ENCODE data around the gene ULK1. TPM values are rescaled to one million over a fixed set of nuclear protein-coding genes. Genes with fewer than 3 reads are reported as not detected.

Gene ULK1
- polyA plus RNA-seq, 1 donor: 27.3 TPM

- Histone ChIP-seq H3K27ac (ENCODE audit: low read length) (no peak overlapping the region), H3K4me1 (ENCODE audit: control insufficient read depth, insufficient read depth, low read length) (no peaks in the 10 kb centered on the region), H3K4me3 (ENCODE audit: low read length) (no peak overlapping the region), H3K36me3 (ENCODE audit: control insufficient read depth, insufficient read depth, low read length) (peaks cover 58% of the 10 kb centered on the region), H3K9me3 (ENCODE audit: control insufficient read depth, low read depth, low read length) (no peaks in the 10 kb centered on the region), H3K27me3 (ENCODE audit: control insufficient read depth, insufficient read depth, low read length) (no peaks in the 10 kb centered on the region)
- no peak for DNase-seq
- WGBS (ENCODE audit: insufficient coverage, low lambda C conversion rate): no CpG with 5 or more reads among the region's 61 CpGs
Measured at GRCh38 chr12:131909081-131909751, 14.8 kb downstream of the ULK1 start.

- peaks cover 64% of the 10 kb centered on the region for H3K36me3 ChIP-seq (ENCODE audit: control insufficient read depth, insufficient read depth, low read length)
- no peak overlapping the region for H3K4me3 ChIP-seq (ENCODE audit: low read length)
- no peaks in the 10 kb centered on the region for H3K4me1 ChIP-seq (ENCODE audit: control insufficient read depth, insufficient read depth, low read length)
- DNase-seq: no peak
- H3K27ac ChIP-seq (ENCODE audit: low read length): no peak overlapping the region
- H3K9me3 ChIP-seq (ENCODE audit: control insufficient read depth, low read depth, low read length): no peaks in the 10 kb centered on the region
- H3K27me3 ChIP-seq (ENCODE audit: control insufficient read depth, insufficient read depth, low read length): no peaks in the 10 kb centered on the region
- WGBS (ENCODE audit: insufficient coverage, low lambda C conversion rate): no CpG with 5 or more reads among the region's 26 CpGs
Measured at GRCh38 chr12:131909752-131910219, 15.4 kb downstream of the ULK1 start.

GRCh38 chr12:131910302-131911027 lies 16.0 kb downstream of the ULK1 start:
- Histone ChIP-seq H3K4me1 (ENCODE audit: control insufficient read depth, insufficient read depth, low read length) (no peaks in the 10 kb centered on the region), H3K9me3 (ENCODE audit: control insufficient read depth, low read depth, low read length) (no peaks in the 10 kb centered on the region), H3K36me3 (ENCODE audit: control insufficient read depth, insufficient read depth, low read length) (peaks cover 71% of the 10 kb centered on the region), H3K4me3 (ENCODE audit: low read length) (no peak overlapping the region), H3K27ac (ENCODE audit: low read length) (no peak overlapping the region), H3K27me3 (ENCODE audit: control insufficient read depth, insufficient read depth, low read length) (no peaks in the 10 kb centered on the region)
- no peak for DNase-seq
- no CpG with 5 or more reads among the region's 23 CpGs for WGBS (ENCODE audit: insufficient coverage, low lambda C conversion rate)

- Histone ChIP-seq H3K4me3 (ENCODE audit: low read length) (no peak overlapping the region), H3K4me1 (ENCODE audit: control insufficient read depth, insufficient read depth, low read length) (no peaks in the 10 kb centered on the region), H3K27me3 (ENCODE audit: control insufficient read depth, insufficient read depth, low read length) (no peaks in the 10 kb centered on the region), H3K36me3 (ENCODE audit: control insufficient read depth, insufficient read depth, low read length) (peaks cover 78% of the 10 kb centered on the region), H3K9me3 (ENCODE audit: control insufficient read depth, low read depth, low read length) (no peaks in the 10 kb centered on the region), H3K27ac (ENCODE audit: low read length) (no peak overlapping the region)
- no peak for DNase-seq
- no CpG with 5 or more reads among the region's 17 CpGs for WGBS (ENCODE audit: insufficient coverage, low lambda C conversion rate)
Measured at GRCh38 chr12:131911028-131911650, 16.7 kb downstream of the ULK1 start.

GRCh38 chr12:131911851-131912477 lies 17.5 kb downstream of the ULK1 start:
- Histone ChIP-seq H3K27me3 (ENCODE audit: control insufficient read depth, insufficient read depth, low read length) (no peaks in the 10 kb centered on the region), H3K9me3 (ENCODE audit: control insufficient read depth, low read depth, low read length) (no peaks in the 10 kb centered on the region), H3K4me1 (ENCODE audit: control insufficient read depth, insufficient read depth, low read length) (no peaks in the 10 kb centered on the region), H3K4me3 (ENCODE audit: low read length) (no peak overlapping the region), H3K27ac (ENCODE audit: low read length) (no peak overlapping the region), H3K36me3 (ENCODE audit: control insufficient read depth, insufficient read depth, low read length) (peaks cover 78% of the 10 kb centered on the region)
- WGBS (ENCODE audit: insufficient coverage, low lambda C conversion rate): no CpG with 5 or more reads among the region's 22 CpGs
- no peak for DNase-seq

- no peak overlapping the region for H3K27ac ChIP-seq (ENCODE audit: low read length)
- H3K27me3 ChIP-seq (ENCODE audit: control insufficient read depth, insufficient read depth, low read length): no peaks in the 10 kb centered on the region
- H3K4me3 ChIP-seq (ENCODE audit: low read length): no peak overlapping the region
- H3K9me3 ChIP-seq (ENCODE audit: control insufficient read depth, low read depth, low read length): no peaks in the 10 kb centered on the region
- peaks cover 76% of the 10 kb centered on the region for H3K36me3 ChIP-seq (ENCODE audit: control insufficient read depth, insufficient read depth, low read length)
- DNase-seq: no peak
- WGBS (ENCODE audit: insufficient coverage, low lambda C conversion rate): no CpG with 5 or more reads among the region's 20 CpGs
- no peaks in the 10 kb centered on the region for H3K4me1 ChIP-seq (ENCODE audit: control insufficient read depth, insufficient read depth, low read length)
Measured at GRCh38 chr12:131912518-131913274, 18.3 kb downstream of the ULK1 start.

- H3K4me3 ChIP-seq (ENCODE audit: low read length): no peak overlapping the region
- no peaks in the 10 kb centered on the region for H3K27me3 ChIP-seq (ENCODE audit: control insufficient read depth, insufficient read depth, low read length)
- H3K9me3 ChIP-seq (ENCODE audit: control insufficient read depth, low read depth, low read length): no peaks in the 10 kb centered on the region
- peaks cover 82% of the 10 kb centered on the region for H3K36me3 ChIP-seq (ENCODE audit: control insufficient read depth, insufficient read depth, low read length)
- H3K27ac ChIP-seq (ENCODE audit: low read length): no peak overlapping the region
- WGBS (ENCODE audit: insufficient coverage, low lambda C conversion rate): no CpG with 5 or more reads among the region's 8 CpGs
- no peaks in the 10 kb centered on the region for H3K4me1 ChIP-seq (ENCODE audit: control insufficient read depth, insufficient read depth, low read length)
- DNase-seq: no peak
Measured at GRCh38 chr12:131913666-131914065, 19.2 kb downstream of the ULK1 start.

GRCh38 chr12:131914179-131914702 lies 19.8 kb downstream of the ULK1 start:
- WGBS (ENCODE audit: insufficient coverage, low lambda C conversion rate): no CpG with 5 or more reads among the region's 14 CpGs
- no peaks in the 10 kb centered on the region for H3K27me3 ChIP-seq (ENCODE audit: control insufficient read depth, insufficient read depth, low read length)
- H3K9me3 ChIP-seq (ENCODE audit: control insufficient read depth, low read depth, low read length): no peaks in the 10 kb centered on the region
- H3K27ac ChIP-seq (ENCODE audit: low read length): no peak overlapping the region
- H3K4me1 ChIP-seq (ENCODE audit: control insufficient read depth, insufficient read depth, low read length): no peaks in the 10 kb centered on the region
- DNase-seq: no peak
- H3K36me3 ChIP-seq (ENCODE audit: control insufficient read depth, insufficient read depth, low read length): peaks cover 80% of the 10 kb centered on the region
- H3K4me3 ChIP-seq (ENCODE audit: low read length): no peak overlapping the region

- Histone ChIP-seq H3K9me3 (ENCODE audit: control insufficient read depth, low read depth, low read length) (no peaks in the 10 kb centered on the region), H3K36me3 (ENCODE audit: control insufficient read depth, insufficient read depth, low read length) (peaks cover 81% of the 10 kb centered on the region), H3K4me1 (ENCODE audit: control insufficient read depth, insufficient read depth, low read length) (no peaks in the 10 kb centered on the region), H3K4me3 (ENCODE audit: low read length) (no peak overlapping the region), H3K27ac (ENCODE audit: low read length) (no peak overlapping the region), H3K27me3 (ENCODE audit: control insufficient read depth, insufficient read depth, low read length) (no peaks in the 10 kb centered on the region)
- WGBS (ENCODE audit: insufficient coverage, low lambda C conversion rate): no CpG with 5 or more reads among the region's 20 CpGs
- DNase-seq: no peak
Measured at GRCh38 chr12:131915000-131915689, 20.7 kb downstream of the ULK1 start.

All from large intestine (tissue), 3 donors.